ENCODE measurements around the gene PRKX.
"Not testable (repeated sequence)": the region's sequence is repeated elsewhere in the genome, so short reads cannot be mapped to it uniquely, and the experiment has no call there.

The PRKX gene

GRCh38 chrX:3664921-3665320, 48.5 kb downstream of the PRKX start:
- no peak for ATAC-seq
- no peak for TF ChIP-seq TOX (CRISPR knock-in tag; IDR thresholded peaks at IDR 0.05; ENCODE audit: borderline replicate concordance)
- no peak for TF ChIP-seq ARNTL (CRISPR knock-in tag; IDR thresholded peaks at IDR 0.05; ENCODE audit: borderline replicate concordance, low read depth)
- TF ChIP-seq ZC3H10 (CRISPR knock-in tag; IDR thresholded peaks at IDR 0.05): no peak
- TF ChIP-seq ZFP3 (CRISPR knock-in tag; IDR thresholded peaks at IDR 0.05): no peak
- TF ChIP-seq CREB5 (CRISPR knock-in tag; IDR thresholded peaks at IDR 0.05; ENCODE audit: low read depth): no peak
- no peak for TF ChIP-seq ZNF8 (CRISPR knock-in tag; IDR thresholded peaks at IDR 0.05)
- no peak for TF ChIP-seq GLIS3 (CRISPR knock-in tag; IDR thresholded peaks at IDR 0.05)
- TF ChIP-seq, protein P1, sequence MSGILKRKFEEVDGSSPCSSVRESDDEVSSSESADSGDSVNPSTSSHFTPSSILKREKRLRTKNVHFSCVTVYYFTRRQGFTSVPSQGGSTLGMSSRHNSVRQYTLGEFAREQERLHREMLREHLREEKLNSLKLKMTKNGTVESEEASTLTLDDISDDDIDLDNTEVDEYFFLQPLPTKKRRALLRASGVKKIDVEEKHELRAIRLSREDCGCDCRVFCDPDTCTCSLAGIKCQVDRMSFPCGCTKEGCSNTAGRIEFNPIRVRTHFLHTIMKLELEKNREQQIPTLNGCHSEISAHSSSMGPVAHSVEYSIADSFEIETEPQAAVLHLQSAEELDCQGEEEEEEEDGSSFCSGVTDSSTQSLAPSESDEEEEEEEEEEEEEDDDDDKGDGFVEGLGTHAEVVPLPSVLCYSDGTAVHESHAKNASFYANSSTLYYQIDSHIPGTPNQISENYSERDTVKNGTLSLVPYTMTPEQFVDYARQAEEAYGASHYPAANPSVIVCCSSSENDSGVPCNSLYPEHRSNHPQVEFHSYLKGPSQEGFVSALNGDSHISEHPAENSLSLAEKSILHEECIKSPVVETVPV (CRISPR knock-in tag; IDR thresholded peaks at IDR 0.05): no peak
- no peak for TF ChIP-seq ZFP30 (CRISPR knock-in tag; IDR thresholded peaks at IDR 0.05)
- no peak for TF ChIP-seq SNAI2 (CRISPR knock-in tag; IDR thresholded peaks at IDR 0.05)
- no peak for TF ChIP-seq TSHZ2 (CRISPR knock-in tag; IDR thresholded peaks at IDR 0.05)
- TF ChIP-seq PPARA (CRISPR knock-in tag; IDR thresholded peaks at IDR 0.05; ENCODE audit: borderline replicate concordance): no peak
- TF ChIP-seq ESRRG (CRISPR knock-in tag; IDR thresholded peaks at IDR 0.05): no peak
- no peak for TF ChIP-seq ZNF565 (CRISPR knock-in tag; conservative IDR thresholded peaks at IDR 0.05; ENCODE audit: low read depth)
- TF ChIP-seq ISL1 (CRISPR knock-in tag; IDR thresholded peaks at IDR 0.05): no peak
- no peak for TF ChIP-seq TCF4 (CRISPR knock-in tag; IDR thresholded peaks at IDR 0.05; ENCODE audit: borderline replicate concordance)
- TF ChIP-seq, protein P2, sequence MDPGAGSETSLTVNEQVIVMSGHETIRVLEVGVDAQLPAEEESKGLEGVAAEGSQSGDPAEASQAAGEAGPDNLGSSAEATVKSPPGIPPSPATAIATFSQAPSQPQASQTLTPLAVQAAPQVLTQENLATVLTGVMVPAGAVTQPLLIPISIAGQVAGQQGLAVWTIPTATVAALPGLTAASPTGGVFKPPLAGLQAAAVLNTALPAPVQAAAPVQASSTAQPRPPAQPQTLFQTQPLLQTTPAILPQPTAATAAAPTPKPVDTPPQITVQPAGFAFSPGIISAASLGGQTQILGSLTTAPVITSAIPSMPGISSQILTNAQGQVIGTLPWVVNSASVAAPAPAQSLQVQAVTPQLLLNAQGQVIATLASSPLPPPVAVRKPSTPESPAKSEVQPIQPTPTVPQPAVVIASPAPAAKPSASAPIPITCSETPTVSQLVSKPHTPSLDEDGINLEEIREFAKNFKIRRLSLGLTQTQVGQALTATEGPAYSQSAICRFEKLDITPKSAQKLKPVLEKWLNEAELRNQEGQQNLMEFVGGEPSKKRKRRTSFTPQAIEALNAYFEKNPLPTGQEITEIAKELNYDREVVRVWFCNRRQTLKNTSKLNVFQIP (CRISPR knock-in tag; IDR thresholded peaks at IDR 0.05; ENCODE audit: borderline replicate concordance, low read depth): no peak

- ATAC-seq: not testable (repeated sequence)
Measured at GRCh38 chrX:3663576-3664250, 49.7 kb downstream of the PRKX start.

DNA sequence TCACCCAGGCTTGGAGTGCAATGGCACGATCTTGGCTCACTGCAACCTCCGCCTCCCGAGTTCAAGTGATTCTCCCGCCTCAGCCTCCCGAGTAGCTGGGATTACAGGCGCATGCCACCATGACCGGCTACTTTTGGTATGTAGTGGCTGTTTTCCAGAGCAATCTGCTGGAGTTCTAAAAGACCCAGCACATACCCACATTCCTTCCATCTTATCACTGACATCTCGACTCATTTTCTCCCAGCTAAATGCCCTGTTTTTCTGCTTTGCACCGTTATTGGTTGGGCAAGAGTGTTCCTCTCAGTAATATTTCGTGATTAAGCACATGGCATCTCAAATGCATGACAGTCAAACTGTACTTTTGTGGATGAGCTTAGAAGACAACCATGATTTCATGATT, 53.7 kb downstream of the PRKX start:
- peak; percentile 25; the same call in 1 of the 3 replicates for ATAC-seq
- TF ChIP-seq ISL1 (CRISPR knock-in tag; IDR thresholded peaks at IDR 0.05) (peak; percentile 12; the same call in 1 of the 2 replicates), GLIS3 (CRISPR knock-in tag; IDR thresholded peaks at IDR 0.05) (no peak)

DNA sequence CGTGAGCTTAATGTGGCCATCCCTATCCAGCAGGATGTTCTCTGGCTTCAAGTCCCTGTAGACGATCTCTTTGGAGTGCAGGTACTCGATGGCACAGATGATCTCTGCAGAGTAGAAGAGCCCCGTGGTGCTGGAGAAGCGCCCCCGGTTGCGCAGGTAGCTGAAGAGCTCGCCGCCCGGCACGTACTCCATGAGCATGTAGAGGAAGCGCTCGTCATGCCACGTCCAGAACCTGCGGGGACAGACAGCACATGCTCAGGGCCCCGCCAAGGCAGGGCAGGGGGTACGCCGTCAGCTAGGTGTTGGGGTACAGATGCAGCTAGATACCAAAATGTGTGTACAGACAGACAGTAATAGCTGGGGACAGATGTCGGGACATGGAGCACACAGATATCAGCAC, 58.3 kb downstream of the PRKX start:
- no peak for TF ChIP-seq ESRRG (CRISPR knock-in tag; IDR thresholded peaks at IDR 0.05)
- no peak for TF ChIP-seq SNAI2 (CRISPR knock-in tag; IDR thresholded peaks at IDR 0.05)
- no peak for TF ChIP-seq BACH2 (CRISPR knock-in tag; IDR thresholded peaks at IDR 0.05; ENCODE audit: borderline replicate concordance)
- TF ChIP-seq CSDC2 (CRISPR knock-in tag; IDR thresholded peaks at IDR 0.05): no peak
- ATAC-seq: no peak

GRCh38 chrX:3653111-3653510, 60.3 kb downstream of the PRKX start:
- ATAC-seq: no peak
- TF ChIP-seq, protein P2 (CRISPR knock-in tag; IDR thresholded peaks at IDR 0.05; ENCODE audit: borderline replicate concordance, low read depth): no peak
- TF ChIP-seq SNAI2 (CRISPR knock-in tag; IDR thresholded peaks at IDR 0.05) (no peak), TCF4 (CRISPR knock-in tag; IDR thresholded peaks at IDR 0.05; ENCODE audit: borderline replicate concordance) (no peak), GLIS3 (CRISPR knock-in tag; IDR thresholded peaks at IDR 0.05) (no peak), ZNF8 (CRISPR knock-in tag; IDR thresholded peaks at IDR 0.05) (no peak), TSHZ2 (CRISPR knock-in tag; IDR thresholded peaks at IDR 0.05) (no peak), PPARA (CRISPR knock-in tag; IDR thresholded peaks at IDR 0.05; ENCODE audit: borderline replicate concordance) (no peak), BACH2 (CRISPR knock-in tag; IDR thresholded peaks at IDR 0.05; ENCODE audit: borderline replicate concordance) (no peak)
